ENCODE measurements around the gene BATF.

The BATF gene

DNA sequence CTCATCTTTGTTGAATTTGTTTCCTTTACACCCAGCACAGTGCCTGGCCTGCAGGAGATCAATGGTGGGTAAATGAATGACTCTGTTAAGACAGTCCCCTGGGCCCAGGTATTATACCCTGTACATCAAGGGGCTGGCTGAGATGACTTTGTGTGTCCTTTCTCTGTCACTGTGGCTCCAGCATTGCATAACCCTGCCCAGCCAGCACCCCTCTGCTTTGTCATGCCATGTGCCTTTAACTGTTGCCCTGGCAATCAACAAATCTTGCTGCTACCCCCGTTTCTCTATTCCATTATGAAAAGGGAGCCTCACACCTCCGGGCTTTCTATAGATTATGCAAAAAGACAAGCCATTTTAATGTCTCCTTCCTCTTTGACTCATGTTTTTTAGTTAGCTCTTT is 48.5 kb downstream of the BATF start:
- Histone ChIP-seq H3K27me3 (ENCODE audit: control insufficient read depth, insufficient read depth, low read length, poor library complexity, severe bottlenecking) (no peaks in the 10 kb centered on the region), H3K4me1 (ENCODE audit: control insufficient read depth, insufficient read depth, low read length) (no peaks in the 10 kb centered on the region), H3K4me3 (ENCODE audit: insufficient read depth, low read depth, low read length) (no peak overlapping the region), H3K36me3 (ENCODE audit: control insufficient read depth, insufficient read depth, low read length) (no peaks in the 10 kb centered on the region), H3K9me3 (ENCODE audit: control insufficient read depth, low read length) (no peaks in the 10 kb centered on the region), H3K27ac (ENCODE audit: insufficient read depth, low read depth, low read length, poor library complexity, severe bottlenecking) (no peak overlapping the region)
- 77 to 84% methylated on average over 2 of the region's 2 CpGs for WGBS, 2 experiments

DNA sequence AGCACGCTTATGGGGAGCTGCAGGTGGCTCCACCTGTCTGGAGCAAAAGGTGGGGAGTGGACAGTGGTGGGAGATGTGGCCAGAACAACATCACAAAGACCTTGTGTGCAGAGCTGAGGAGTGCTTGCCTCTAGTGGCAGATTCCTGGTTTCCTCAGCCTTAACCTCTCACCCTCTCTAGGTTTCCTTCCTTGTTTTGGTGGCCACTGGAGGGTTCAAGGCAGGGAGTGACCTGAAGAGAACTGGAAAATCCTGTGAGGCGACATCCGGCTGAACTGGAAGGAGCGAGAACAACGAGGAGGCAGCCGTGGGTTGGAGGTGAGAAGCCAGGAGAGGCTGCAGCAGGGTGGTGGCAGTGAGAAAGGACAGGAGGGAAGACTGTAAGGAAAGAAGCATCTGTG is 49.8 kb downstream of the BATF start:
- H3K36me3 ChIP-seq (ENCODE audit: control insufficient read depth, insufficient read depth, low read length) = no peaks in the 10 kb centered on the region
- WGBS, 2 experiments = 90 to 93% methylated on average over 6 of the region's 6 CpGs
- no peaks in the 10 kb centered on the region for H3K4me1 ChIP-seq (ENCODE audit: control insufficient read depth, insufficient read depth, low read length)
- H3K9me3 ChIP-seq (ENCODE audit: control insufficient read depth, low read length) = no peaks in the 10 kb centered on the region
- no peaks in the 10 kb centered on the region for H3K27me3 ChIP-seq (ENCODE audit: control insufficient read depth, insufficient read depth, low read length, poor library complexity, severe bottlenecking)
- H3K27ac ChIP-seq (ENCODE audit: insufficient read depth, low read depth, low read length, poor library complexity, severe bottlenecking) = no peak overlapping the region
- no peak overlapping the region for H3K4me3 ChIP-seq (ENCODE audit: insufficient read depth, low read depth, low read length)

DNA sequence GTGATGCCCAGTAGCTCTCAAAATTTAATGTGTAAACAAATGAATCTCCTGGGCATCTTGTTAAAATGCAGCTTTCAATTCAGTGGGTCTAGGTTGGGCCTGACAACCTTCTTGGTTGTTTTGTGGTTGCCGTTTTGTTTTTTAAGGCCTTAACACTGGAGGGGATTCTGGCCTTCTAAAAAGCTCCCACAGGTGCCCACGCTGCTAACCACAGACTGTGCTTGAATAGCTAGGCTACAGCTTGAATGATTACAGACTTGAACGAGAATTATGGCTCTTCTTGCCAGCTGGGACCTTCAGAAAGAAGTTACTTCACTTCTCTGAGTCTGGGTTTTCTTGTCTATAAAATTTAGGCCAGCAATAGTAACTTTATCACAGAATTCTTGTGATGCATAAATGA is 54.8 kb downstream of the BATF start:
- no peak overlapping the region for H3K4me3 ChIP-seq (ENCODE audit: insufficient read depth, low read depth, low read length)
- H3K4me1 ChIP-seq (ENCODE audit: control insufficient read depth, insufficient read depth, low read length) = peaks cover 12% of the 10 kb centered on the region
- 83 to 85% methylated on average over 3 of the region's 3 CpGs for WGBS, 2 experiments
- H3K36me3 ChIP-seq (ENCODE audit: control insufficient read depth, insufficient read depth, low read length) = no peaks in the 10 kb centered on the region
- no peaks in the 10 kb centered on the region for H3K9me3 ChIP-seq (ENCODE audit: control insufficient read depth, low read length)
- no peaks in the 10 kb centered on the region for H3K27me3 ChIP-seq (ENCODE audit: control insufficient read depth, insufficient read depth, low read length, poor library complexity, severe bottlenecking)
- H3K27ac ChIP-seq (ENCODE audit: insufficient read depth, low read depth, low read length, poor library complexity, severe bottlenecking) = no peak overlapping the region

DNA sequence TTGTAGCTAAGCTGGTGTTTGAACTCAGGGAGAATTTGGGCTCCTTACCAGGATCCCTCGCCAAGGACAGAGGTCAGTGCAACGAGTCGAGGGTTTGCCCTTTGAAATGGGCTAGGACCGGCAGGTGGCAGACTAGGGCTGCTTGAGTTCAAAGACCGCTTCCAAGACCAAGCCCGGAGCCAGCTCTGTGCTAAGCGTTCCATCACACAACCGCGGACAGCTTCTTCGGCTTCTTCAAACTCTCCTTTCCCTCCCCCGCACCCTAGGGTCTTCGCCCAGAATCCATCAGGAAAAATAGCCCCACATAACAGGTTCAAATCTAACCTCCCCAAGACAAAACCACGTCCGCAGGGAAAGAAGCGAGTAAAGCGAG is 55.4 kb downstream of the BATF start:
- peak overlapping the region; percentile 94 for H3K27ac ChIP-seq (ENCODE audit: insufficient read depth, low read depth, low read length, poor library complexity, severe bottlenecking)
- peak overlapping the region; percentile 55 for H3K4me3 ChIP-seq (ENCODE audit: insufficient read depth, low read depth, low read length)
- H3K4me1 ChIP-seq (ENCODE audit: control insufficient read depth, insufficient read depth, low read length) = peaks cover 12% of the 10 kb centered on the region
- no peaks in the 10 kb centered on the region for H3K27me3 ChIP-seq (ENCODE audit: control insufficient read depth, insufficient read depth, low read length, poor library complexity, severe bottlenecking)
- H3K9me3 ChIP-seq (ENCODE audit: control insufficient read depth, low read length) = no peaks in the 10 kb centered on the region
- H3K36me3 ChIP-seq (ENCODE audit: control insufficient read depth, insufficient read depth, low read length) = no peaks in the 10 kb centered on the region
- 0 to 1% methylated on average over 16 of the region's 16 CpGs for WGBS, 2 experiments

DNA sequence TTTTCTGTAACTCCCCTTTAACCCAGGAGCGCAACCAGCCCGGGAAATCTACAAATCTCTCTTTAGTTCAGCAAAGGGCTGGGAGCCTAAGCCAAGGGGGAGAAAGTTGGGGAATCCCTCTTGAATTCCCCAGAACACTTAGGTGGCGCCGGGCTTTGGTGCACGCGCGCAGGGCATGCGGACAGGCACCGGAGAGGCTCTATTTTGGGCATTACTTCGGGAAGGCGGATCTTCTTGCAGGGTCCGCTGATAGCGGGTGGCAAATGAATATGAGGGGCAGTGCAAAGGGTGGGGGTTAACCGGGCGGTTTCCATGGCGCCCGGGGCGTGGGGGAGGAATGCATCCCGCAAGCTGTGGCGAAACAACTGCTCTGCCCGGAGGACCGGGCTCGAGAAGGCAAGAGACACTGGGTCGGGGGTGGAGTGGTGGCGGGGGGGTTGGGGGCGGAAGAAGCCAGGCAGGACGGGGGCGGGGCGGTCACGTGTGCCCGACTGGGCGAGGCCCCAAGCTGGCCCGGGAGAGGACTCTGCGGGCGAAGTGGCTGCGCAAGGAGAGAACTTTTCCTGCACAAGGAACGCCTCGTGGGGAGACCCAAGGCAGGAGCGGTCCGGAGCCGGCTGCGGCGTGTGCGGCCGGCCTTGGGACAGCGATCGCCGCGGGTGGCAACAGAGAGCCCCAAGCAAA is 56.0 kb downstream of the BATF start, which contains the start of gene FLVCR2:
Gene FLVCR2 (plus strand): TSS at position 519 of the 684 bp plus-strand sequence. CDS start 353 bp downstream, outside the sequence.
- 1% methylated on average over 49 of the region's 49 CpGs for WGBS, 2 experiments
- H3K36me3 ChIP-seq (ENCODE audit: control insufficient read depth, insufficient read depth, low read length) = no peaks in the 10 kb centered on the region
- peaks cover 12% of the 10 kb centered on the region for H3K4me1 ChIP-seq (ENCODE audit: control insufficient read depth, insufficient read depth, low read length)
- no peaks in the 10 kb centered on the region for H3K27me3 ChIP-seq (ENCODE audit: control insufficient read depth, insufficient read depth, low read length, poor library complexity, severe bottlenecking)
- peak within 1 kb of the TSS; percentile 94 for H3K27ac ChIP-seq (ENCODE audit: insufficient read depth, low read depth, low read length, poor library complexity, severe bottlenecking)
- H3K9me3 ChIP-seq (ENCODE audit: control insufficient read depth, low read length) = no peaks in the 10 kb centered on the region
- peak within 1 kb of the TSS; percentile 55 for H3K4me3 ChIP-seq (ENCODE audit: insufficient read depth, low read depth, low read length)

DNA sequence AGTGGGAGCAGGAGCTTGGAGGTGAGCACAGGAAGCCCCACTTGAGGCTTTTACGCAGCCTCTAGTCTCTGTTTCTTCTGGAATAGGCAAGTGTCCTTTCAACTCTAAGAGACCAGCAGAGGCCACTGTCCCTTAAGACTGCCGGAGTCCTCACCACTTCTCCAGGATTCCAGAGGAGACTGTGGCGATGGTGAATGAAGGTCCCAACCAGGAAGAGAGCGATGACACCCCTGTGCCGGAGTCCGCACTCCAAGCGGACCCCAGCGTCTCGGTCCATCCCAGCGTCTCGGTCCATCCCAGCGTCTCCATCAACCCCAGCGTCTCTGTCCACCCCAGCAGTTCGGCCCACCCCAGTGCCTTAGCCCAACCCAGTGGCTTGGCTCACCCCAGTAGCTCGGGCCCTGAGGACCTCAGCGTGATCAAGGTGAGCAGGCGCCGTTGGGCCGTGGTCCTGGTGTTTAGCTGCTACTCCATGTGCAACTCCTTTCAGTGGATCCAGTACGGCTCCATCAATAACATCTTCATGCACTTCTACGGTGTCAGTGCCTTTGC is 56.6 kb downstream of the BATF start:
- Histone ChIP-seq H3K27ac (ENCODE audit: insufficient read depth, low read depth, low read length, poor library complexity, severe bottlenecking) (no peak overlapping the region), H3K36me3 (ENCODE audit: control insufficient read depth, insufficient read depth, low read length) (no peaks in the 10 kb centered on the region), H3K4me3 (ENCODE audit: insufficient read depth, low read depth, low read length) (peak overlapping the region; percentile 55), H3K27me3 (ENCODE audit: control insufficient read depth, insufficient read depth, low read length, poor library complexity, severe bottlenecking) (no peaks in the 10 kb centered on the region), H3K4me1 (ENCODE audit: control insufficient read depth, insufficient read depth, low read length) (peaks cover 12% of the 10 kb centered on the region), H3K9me3 (ENCODE audit: control insufficient read depth, low read length) (no peaks in the 10 kb centered on the region)
- WGBS, 2 experiments = 75% methylated on average over 21 of the region's 21 CpGs

DNA sequence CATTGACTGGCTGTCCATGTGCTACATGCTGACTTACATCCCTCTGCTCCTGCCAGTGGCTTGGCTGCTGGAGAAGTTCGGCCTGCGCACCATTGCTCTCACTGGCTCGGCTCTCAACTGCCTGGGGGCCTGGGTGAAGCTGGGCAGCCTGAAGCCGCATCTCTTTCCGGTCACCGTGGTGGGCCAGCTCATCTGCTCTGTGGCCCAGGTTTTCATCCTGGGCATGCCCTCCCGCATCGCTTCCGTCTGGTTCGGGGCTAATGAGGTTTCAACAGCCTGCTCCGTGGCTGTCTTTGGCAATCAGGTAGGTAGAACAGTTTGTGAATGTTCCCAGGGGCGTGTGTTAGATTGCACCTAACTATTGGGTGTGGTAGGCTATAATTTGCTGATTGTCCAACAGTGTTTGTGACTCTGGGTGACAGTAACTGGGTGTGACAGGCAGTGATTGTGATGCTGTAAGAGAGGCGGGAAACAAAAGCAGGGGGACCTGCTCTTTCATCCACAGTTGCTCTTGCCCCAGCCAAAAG is 57.1 kb downstream of the BATF start:
- Histone ChIP-seq H3K27me3 (ENCODE audit: control insufficient read depth, insufficient read depth, low read length, poor library complexity, severe bottlenecking) (no peaks in the 10 kb centered on the region), H3K4me3 (ENCODE audit: insufficient read depth, low read depth, low read length) (peak overlapping the region; percentile 55), H3K4me1 (ENCODE audit: control insufficient read depth, insufficient read depth, low read length) (peaks cover 12% of the 10 kb centered on the region), H3K36me3 (ENCODE audit: control insufficient read depth, insufficient read depth, low read length) (no peaks in the 10 kb centered on the region), H3K9me3 (ENCODE audit: control insufficient read depth, low read length) (no peaks in the 10 kb centered on the region), H3K27ac (ENCODE audit: insufficient read depth, low read depth, low read length, poor library complexity, severe bottlenecking) (no peak overlapping the region)
- 94 to 95% methylated on average over 13 of the region's 13 CpGs for WGBS, 2 experiments

DNA sequence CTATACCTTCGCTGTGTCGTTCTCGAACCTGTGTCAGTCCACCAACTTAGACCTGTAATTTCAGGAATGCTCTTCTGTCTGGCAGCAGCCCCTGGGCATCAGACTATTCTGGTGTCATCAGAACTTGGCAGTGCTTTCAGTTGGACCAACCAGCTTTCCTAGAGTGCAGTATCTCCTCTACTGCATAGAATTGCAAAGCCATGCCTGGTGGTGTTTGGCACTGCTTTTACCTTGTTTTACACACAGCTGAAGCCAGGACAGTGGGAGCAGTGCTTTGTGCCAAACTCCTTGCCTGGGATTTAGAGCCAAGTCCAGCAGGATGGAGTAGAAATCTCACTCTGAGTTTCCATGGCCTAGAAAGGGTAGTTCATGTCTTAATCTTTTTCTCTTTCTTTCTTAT is 57.6 kb downstream of the BATF start:
- Histone ChIP-seq H3K9me3 (ENCODE audit: control insufficient read depth, low read length) (no peaks in the 10 kb centered on the region), H3K4me3 (ENCODE audit: insufficient read depth, low read depth, low read length) (peak overlapping the region; percentile 55), H3K27me3 (ENCODE audit: control insufficient read depth, insufficient read depth, low read length, poor library complexity, severe bottlenecking) (no peaks in the 10 kb centered on the region), H3K36me3 (ENCODE audit: control insufficient read depth, insufficient read depth, low read length) (no peaks in the 10 kb centered on the region), H3K4me1 (ENCODE audit: control insufficient read depth, insufficient read depth, low read length) (peaks cover 12% of the 10 kb centered on the region), H3K27ac (ENCODE audit: insufficient read depth, low read depth, low read length, poor library complexity, severe bottlenecking) (no peak overlapping the region)
- WGBS, 2 experiments = 96 to 97% methylated on average over 3 of the region's 3 CpGs

DNA sequence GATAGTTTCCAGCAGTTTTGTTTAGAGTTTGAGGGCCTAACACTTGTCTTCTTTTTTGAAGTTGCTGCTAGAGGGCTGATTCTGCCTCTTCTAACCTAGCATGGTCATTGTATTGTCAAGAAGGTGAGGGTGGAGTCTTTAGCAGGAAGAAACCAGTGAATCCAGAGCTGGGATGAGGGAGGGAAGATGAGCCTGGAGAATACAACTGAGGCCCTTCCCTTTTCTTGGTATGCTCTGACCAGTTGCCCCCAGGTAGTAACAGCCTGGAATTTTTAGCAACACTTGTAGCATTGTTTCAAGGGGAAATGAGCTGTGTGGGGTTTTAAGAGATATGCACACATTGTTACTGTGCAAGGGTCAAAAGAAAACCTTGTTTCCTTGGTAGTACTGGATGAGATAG is 65.1 kb downstream of the BATF start:
- no peaks in the 10 kb centered on the region for H3K4me1 ChIP-seq (ENCODE audit: control insufficient read depth, insufficient read depth, low read length)
- H3K27ac ChIP-seq (ENCODE audit: insufficient read depth, low read depth, low read length, poor library complexity, severe bottlenecking) = no peak overlapping the region
- no peaks in the 10 kb centered on the region for H3K27me3 ChIP-seq (ENCODE audit: control insufficient read depth, insufficient read depth, low read length, poor library complexity, severe bottlenecking)
- H3K4me3 ChIP-seq (ENCODE audit: insufficient read depth, low read depth, low read length) = no peak overlapping the region
- H3K36me3 ChIP-seq (ENCODE audit: control insufficient read depth, insufficient read depth, low read length) = peaks cover 9% of the 10 kb centered on the region
- peaks cover 3% of the 10 kb centered on the region for H3K9me3 ChIP-seq (ENCODE audit: control insufficient read depth, low read length)

DNA sequence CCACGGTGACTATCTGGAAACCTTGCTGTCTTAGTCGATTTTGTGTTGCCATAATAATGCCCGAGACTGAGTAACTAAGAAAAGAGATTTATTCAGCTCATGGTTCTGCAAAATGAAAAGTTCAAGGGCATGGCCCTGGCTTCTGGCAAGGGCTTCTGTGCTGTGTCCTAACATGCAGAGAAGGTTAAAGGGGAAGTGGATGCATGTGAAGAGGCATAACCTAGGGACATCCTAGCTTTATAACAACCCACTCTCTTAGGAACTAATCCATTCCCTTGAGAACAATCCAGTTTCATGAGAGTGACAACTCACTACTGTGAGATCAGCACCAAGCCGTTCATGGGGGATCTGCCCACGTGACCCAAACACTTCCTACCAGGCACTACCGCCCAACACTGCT is 67.7 kb downstream of the BATF start:
- Histone ChIP-seq H3K27ac (ENCODE audit: insufficient read depth, low read depth, low read length, poor library complexity, severe bottlenecking) (no peak overlapping the region), H3K4me1 (ENCODE audit: control insufficient read depth, insufficient read depth, low read length) (no peaks in the 10 kb centered on the region), H3K36me3 (ENCODE audit: control insufficient read depth, insufficient read depth, low read length) (peaks cover 9% of the 10 kb centered on the region), H3K4me3 (ENCODE audit: insufficient read depth, low read depth, low read length) (no peak overlapping the region), H3K27me3 (ENCODE audit: control insufficient read depth, insufficient read depth, low read length, poor library complexity, severe bottlenecking) (no peaks in the 10 kb centered on the region), H3K9me3 (ENCODE audit: control insufficient read depth, low read length) (peaks cover 3% of the 10 kb centered on the region)
- 92% methylated on average over 6 of the region's 6 CpGs for WGBS, 2 experiments
